Epithelial cell of esophagus (primary cell): ENCODE measurements around the gene RPUSD1.
A peak's percentile ranks its signal among the peaks of the same experiment; 100 is the strongest.

Experiments used
- DNase-seq: peaks from one replicate; pipeline ENCODE4 v3.0.0; 2010; ENCODE audit warnings: low read depth
- H3K4me3 ChIP-seq: 2 replicates; pipeline ENCODE4 v1.5.1; 2011; ENCODE audit warnings: mild to moderate bottlenecking, low read length, control low read depth
- CTCF ChIP-seq: IDR thresholded peaks from 2 replicates; pipeline ENCODE4 v1.5.1; 2011; ENCODE audit warnings: low read depth, mild to moderate bottlenecking, low read length, control low read depth, inconsistent platforms; ENCODE audit not compliant: insufficient read depth; ENCODE audit errors: missing control alignments

The RPUSD1 gene

GRCh38 chr16:797686-798085 is 9.5 kb upstream of the RPUSD1 start:
- no peak for DNase-seq
- TF ChIP-seq CTCF = no peak

GRCh38 chr16:797120-797420 is 8.9 kb upstream of the RPUSD1 start:
- no peak overlapping the region for H3K4me3 ChIP-seq
- no peak for TF ChIP-seq CTCF
- no peak for DNase-seq

More at GRCh38 chr16:797686-798085, 9.5 kb upstream of the RPUSD1 start:
- no peak overlapping the region for H3K4me3 ChIP-seq

- DNase-seq = no peak
- TF ChIP-seq CTCF = no peak
- no peak overlapping the region for H3K4me3 ChIP-seq
These were observed 8.3 kb upstream of the RPUSD1 start for GRCh38 chr16:796296-797119.

GRCh38 chr16:795580-796229 is 7.5 kb upstream of the RPUSD1 start:
- no peak for TF ChIP-seq CTCF
- H3K4me3 ChIP-seq = no peak overlapping the region
- DNase-seq = peak; percentile 40

GRCh38 chr16:794853-795466 is 6.8 kb upstream of the RPUSD1 start:
- TF ChIP-seq CTCF = no peak
- H3K4me3 ChIP-seq = no peak overlapping the region
- DNase-seq = no peak

- no peak overlapping the region for H3K4me3 ChIP-seq
- no peak for TF ChIP-seq CTCF
- no peak for DNase-seq
These were observed 6.1 kb upstream of the RPUSD1 start for GRCh38 chr16:794091-794822.
